ENCODE results near the gene ZNF646. TPM values are rescaled to one million over a fixed set of nuclear protein-coding genes. Genes with fewer than 3 reads are reported as not detected.

Gene ZNF646
- total and polyA plus RNA-seq, 2 of the 13 experiments (the other 11 are each of a cell fraction or from before 2014, with no cell fraction given): 3.4 to 10.9 TPM

DNA sequence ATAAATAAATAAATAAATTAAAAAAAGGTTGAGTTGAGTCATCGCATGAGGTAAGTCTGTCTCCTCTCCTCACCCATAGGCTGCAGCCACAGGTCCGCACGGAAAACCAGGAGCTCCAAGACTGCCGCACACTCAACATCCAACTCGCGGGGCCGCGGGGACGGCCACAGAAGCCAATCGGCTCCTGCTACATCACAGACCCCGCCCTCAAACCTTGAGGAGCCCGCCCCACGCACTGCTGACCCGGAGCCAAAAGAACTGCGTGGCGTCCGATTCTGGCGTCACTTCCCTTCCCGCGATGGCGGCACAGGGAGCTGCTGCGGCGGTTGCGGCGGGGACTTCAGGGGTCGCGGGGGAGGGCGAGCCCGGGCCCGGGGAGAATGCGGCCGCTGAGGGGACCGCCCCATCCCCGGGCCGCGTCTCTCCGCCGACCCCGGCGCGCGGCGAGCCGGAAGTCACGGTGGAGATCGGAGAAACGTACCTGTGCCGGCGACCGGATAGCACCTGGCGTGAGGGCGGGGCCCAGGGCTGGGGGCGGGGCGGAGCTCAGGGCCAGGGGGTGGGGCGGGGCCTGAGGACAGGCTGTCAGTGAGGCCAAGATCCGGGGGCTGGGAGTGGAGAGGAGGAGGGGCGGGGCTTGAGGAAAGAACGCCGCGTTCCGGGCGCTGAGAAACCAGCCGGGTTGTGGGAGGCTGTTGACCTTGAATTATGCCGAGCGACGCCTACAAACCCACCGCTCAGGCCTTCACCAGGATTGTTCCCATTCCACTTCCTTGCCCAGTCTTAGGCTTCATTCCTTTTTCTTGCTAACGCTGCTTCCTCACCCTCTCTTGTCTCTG, 43.4 kb downstream of the ZNF646 start, which contains the start of gene KAT8 (continued):
- TF ChIP-seq, protein P1, sequence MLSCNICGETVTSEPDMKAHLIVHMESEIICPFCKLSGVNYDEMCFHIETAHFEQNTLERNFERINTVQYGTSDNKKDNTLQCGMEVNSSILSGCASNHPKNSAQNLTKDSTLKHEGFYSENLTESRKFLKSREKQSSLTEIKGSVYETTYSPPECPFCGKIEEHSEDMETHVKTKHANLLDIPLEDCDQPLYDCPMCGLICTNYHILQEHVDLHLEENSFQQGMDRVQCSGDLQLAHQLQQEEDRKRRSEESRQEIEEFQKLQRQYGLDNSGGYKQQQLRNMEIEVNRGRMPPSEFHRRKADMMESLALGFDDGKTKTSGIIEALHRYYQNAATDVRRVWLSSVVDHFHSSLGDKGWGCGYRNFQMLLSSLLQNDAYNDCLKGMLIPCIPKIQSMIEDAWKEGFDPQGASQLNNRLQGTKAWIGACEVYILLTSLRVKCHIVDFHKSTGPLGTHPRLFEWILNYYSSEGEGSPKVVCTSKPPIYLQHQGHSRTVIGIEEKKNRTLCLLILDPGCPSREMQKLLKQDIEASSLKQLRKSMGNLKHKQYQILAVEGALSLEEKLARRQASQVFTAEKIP (CRISPR knock-in tag; IDR thresholded peaks at IDR 0.05; ENCODE audit: borderline replicate concordance): no peak
- TF ChIP-seq ASH2L (IDR thresholded peaks at IDR 0.05; ENCODE audit: insufficient read length, low read depth, low read length) (peak; percentile 97), MEIS1 (CRISPR knock-in tag; IDR thresholded peaks at IDR 0.05; ENCODE audit: borderline replicate concordance) (no peak), IKZF1 (IDR thresholded peaks at IDR 0.05) (no peak), PHF5A (CRISPR knock-in tag; IDR thresholded peaks at IDR 0.05; ENCODE audit: low read depth, unreplicated experiment) (no peak), KLF12 (CRISPR knock-in tag; IDR thresholded peaks at IDR 0.05; ENCODE audit: borderline replicate concordance) (no peak), TEF (CRISPR knock-in tag; IDR thresholded peaks at IDR 0.05) (no peak), ZNF430 (CRISPR knock-in tag; IDR thresholded peaks at IDR 0.05) (no peak), FOXC1 (CRISPR knock-in tag; IDR thresholded peaks at IDR 0.05; ENCODE audit: borderline replicate concordance) (peak; percentile 5; the same call in 1 of the 2 replicates), HDAC6 (IDR thresholded peaks at IDR 0.05; ENCODE audit: low read depth, low read length) (no peak), ZNF235 (CRISPR knock-in tag; IDR thresholded peaks at IDR 0.05; ENCODE audit: borderline replicate concordance) (peak; percentile 73; the same call in 1 of the 2 replicates), MXD4 (CRISPR knock-in tag; IDR thresholded peaks at IDR 0.05) (peak; percentile 95), GABPA (IDR thresholded peaks at IDR 0.05; ENCODE audit: low read depth, low read length) (peak; percentile 99), GABPA (CRISPR knock-in tag; IDR thresholded peaks at IDR 0.05; ENCODE audit: low read depth) (peak; percentile 95), RARG (CRISPR knock-in tag; IDR thresholded peaks at IDR 0.05; ENCODE audit: low read depth) (no peak), ZNF703 (CRISPR knock-in tag; IDR thresholded peaks at IDR 0.05; ENCODE audit: borderline replicate concordance) (no peak)
- TF ChIP-seq, protein P2, sequence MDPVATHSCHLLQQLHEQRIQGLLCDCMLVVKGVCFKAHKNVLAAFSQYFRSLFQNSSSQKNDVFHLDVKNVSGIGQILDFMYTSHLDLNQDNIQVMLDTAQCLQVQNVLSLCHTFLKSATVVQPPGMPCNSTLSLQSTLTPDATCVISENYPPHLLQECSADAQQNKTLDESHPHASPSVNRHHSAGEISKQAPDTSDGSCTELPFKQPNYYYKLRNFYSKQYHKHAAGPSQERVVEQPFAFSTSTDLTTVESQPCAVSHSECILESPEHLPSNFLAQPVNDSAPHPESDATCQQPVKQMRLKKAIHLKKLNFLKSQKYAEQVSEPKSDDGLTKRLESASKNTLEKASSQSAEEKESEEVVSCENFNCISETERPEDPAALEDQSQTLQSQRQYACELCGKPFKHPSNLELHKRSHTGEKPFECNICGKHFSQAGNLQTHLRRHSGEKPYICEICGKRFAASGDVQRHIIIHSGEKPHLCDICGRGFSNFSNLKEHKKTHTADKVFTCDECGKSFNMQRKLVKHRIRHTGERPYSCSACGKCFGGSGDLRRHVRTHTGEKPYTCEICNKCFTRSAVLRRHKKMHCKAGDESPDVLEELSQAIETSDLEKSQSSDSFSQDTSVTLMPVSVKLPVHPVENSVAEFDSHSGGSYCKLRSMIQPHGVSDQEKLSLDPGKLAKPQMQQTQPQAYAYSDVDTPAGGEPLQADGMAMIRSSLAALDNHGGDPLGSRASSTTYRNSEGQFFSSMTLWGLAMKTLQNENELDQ (CRISPR knock-in tag; IDR thresholded peaks at IDR 0.05; ENCODE audit: borderline replicate concordance): peak; percentile 91; the same call in 1 of the 2 replicates
- TF ChIP-seq, protein P3, sequence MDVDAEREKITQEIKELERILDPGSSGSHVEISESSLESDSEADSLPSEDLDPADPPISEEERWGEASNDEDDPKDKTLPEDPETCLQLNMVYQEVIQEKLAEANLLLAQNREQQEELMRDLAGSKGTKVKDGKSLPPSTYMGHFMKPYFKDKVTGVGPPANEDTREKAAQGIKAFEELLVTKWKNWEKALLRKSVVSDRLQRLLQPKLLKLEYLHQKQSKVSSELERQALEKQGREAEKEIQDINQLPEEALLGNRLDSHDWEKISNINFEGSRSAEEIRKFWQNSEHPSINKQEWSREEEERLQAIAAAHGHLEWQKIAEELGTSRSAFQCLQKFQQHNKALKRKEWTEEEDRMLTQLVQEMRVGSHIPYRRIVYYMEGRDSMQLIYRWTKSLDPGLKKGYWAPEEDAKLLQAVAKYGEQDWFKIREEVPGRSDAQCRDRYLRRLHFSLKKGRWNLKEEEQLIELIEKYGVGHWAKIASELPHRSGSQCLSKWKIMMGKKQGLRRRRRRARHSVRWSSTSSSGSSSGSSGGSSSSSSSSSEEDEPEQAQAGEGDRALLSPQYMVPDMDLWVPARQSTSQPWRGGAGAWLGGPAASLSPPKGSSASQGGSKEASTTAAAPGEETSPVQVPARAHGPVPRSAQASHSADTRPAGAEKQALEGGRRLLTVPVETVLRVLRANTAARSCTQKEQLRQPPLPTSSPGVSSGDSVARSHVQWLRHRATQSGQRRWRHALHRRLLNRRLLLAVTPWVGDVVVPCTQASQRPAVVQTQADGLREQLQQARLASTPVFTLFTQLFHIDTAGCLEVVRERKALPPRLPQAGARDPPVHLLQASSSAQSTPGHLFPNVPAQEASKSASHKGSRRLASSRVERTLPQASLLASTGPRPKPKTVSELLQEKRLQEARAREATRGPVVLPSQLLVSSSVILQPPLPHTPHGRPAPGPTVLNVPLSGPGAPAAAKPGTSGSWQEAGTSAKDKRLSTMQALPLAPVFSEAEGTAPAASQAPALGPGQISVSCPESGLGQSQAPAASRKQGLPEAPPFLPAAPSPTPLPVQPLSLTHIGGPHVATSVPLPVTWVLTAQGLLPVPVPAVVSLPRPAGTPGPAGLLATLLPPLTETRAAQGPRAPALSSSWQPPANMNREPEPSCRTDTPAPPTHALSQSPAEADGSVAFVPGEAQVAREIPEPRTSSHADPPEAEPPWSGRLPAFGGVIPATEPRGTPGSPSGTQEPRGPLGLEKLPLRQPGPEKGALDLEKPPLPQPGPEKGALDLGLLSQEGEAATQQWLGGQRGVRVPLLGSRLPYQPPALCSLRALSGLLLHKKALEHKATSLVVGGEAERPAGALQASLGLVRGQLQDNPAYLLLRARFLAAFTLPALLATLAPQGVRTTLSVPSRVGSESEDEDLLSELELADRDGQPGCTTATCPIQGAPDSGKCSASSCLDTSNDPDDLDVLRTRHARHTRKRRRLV (CRISPR knock-in tag; IDR thresholded peaks at IDR 0.05): no peak
